ENCODE results near the gene VWA5B1.
"Not testable (repeated sequence)": the region's sequence is repeated elsewhere in the genome, so short reads cannot be mapped to it uniquely, and the experiment has no call there.

The VWA5B1 gene, protein sequence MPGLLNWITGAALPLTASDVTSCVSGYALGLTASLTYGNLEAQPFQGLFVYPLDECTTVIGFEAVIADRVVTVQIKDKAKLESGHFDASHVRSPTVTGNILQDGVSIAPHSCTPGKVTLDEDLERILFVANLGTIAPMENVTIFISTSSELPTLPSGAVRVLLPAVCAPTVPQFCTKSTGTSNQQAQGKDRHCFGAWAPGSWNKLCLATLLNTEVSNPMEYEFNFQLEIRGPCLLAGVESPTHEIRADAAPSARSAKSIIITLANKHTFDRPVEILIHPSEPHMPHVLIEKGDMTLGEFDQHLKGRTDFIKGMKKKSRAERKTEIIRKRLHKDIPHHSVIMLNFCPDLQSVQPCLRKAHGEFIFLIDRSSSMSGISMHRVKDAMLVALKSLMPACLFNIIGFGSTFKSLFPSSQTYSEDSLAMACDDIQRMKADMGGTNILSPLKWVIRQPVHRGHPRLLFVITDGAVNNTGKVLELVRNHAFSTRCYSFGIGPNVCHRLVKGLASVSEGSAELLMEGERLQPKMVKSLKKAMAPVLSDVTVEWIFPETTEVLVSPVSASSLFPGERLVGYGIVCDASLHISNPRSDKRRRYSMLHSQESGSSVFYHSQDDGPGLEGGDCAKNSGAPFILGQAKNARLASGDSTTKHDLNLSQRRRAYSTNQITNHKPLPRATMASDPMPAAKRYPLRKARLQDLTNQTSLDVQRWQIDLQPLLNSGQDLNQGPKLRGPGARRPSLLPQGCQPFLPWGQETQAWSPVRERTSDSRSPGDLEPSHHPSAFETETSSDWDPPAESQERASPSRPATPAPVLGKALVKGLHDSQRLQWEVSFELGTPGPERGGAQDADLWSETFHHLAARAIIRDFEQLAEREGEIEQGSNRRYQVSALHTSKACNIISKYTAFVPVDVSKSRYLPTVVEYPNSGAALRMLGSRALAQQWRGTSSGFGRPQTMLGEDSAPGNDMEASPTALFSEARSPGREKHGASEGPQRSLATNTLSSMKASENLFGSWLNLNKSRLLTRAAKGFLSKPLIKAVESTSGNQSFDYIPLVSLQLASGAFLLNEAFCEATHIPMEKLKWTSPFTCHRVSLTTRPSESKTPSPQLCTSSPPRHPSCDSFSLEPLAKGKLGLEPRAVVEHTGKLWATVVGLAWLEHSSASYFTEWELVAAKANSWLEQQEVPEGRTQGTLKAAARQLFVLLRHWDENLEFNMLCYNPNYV

DNA sequence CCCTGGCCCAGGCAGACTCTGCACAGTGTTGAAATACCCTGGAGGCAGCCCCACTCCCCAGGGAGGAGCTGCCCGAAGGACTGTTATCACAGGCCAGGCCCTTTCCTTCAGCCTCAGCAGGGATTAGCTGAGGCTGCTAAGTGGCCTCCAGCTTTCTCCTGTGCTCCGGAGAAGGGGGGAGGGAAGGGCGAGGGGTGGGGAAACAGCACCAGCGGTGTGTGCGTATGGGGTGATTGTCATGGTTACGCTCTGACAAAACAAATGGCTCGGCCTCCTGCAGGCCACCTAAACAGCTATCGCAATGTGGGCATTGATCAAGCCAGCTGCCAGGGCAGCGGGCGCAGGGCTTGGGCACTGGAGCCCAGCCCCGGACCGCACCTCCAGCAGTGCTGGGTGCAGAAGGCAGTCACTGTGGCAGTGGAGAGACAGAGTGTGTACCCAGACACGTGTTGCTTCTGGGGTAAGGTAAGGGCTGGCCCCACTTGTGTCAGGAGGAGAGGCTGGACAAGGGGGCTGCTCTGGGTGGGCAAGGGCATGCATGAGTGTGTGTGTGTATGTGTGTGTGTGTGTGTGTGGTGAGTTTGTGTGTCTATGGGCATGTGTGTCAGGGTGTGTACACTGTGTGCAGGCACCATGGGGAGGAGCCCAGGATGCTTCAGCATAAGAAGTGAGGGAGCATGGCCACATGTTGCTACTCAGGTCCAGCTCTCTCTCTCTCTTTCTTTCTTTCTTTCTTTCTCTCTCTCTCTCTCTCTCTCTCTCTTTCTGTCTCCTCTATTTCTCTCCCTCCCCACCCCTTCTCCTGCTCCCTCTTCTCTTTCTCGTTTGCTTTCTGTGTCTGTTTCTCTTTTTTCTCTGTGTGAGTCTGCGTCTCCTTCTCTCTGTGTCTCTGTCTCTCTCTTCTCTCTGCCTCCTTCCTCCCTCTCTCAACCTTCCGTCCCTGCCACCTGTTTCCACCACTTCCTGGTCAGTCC lies at the start of gene VWA5B1:
Gene VWA5B1, plus strand, starts transcription at position 252 of the 974 bp plus-strand sequence. CDS start 19,727 bp downstream, outside the sequence.
- peak; percentile 26 to 71 for DNase-seq

DNA sequence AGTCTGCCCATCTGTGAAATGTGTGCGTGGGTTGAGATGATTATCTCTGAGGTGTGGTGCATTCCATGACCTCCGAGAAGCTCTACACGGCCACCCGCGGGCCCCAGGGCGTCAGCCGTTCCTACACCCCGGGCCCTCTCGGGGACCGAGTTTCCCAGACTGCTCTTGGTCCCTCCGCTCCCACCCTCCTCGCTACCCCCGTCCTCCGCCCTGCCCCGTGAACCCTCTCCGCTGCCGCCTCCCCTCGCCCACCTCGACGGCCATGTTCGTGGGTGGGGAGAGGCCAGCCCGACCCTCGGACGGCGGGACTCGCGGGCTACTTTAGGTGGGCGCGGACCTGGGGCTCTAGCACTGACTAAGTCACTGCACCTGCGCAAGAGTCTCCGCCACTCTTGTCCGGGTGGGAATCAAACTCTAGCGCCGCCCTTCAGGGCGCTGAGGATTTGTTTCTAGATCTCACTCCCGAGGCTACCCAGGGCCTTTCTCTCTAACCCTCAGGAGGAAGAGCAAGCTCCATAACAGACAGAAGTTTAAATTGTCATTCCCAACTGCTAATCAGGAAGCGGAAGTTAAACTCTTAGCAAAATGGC lies 47.7 kb upstream of the VWA5B1 start:
- no peak for DNase-seq

DNA sequence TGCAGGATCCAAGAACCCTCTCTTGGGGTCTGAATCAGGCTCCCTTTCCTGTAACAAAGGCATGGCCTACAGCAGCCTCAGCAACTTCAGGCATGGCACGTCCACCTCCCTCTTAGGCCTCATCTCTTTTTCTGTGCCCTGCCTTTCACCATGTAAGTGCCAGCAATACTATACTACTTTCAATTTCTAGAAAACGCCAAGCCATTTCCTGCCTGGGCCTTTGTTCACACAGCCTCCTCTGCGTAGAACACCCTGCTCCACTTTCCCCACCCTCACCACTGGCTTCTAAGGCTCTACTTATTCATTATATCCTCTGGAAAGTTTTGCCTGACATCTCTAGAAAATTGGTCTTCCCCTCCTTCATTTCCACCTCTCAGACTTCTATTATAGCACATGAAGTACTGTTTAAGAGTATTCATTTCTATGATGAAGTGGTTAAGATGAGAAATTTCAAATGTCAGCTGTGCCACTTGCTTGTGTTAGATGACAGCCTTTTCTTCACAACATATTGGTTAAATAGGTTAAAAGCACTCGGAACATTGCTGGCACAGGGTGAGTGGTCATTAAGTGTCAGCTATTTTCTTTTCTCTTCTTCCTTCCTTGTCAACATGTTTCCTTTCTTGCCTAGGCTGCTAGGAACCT lies 41.6 kb upstream of the VWA5B1 start:
- peak in 1 of 2 experiments; percentile 30 for DNase-seq

DNA sequence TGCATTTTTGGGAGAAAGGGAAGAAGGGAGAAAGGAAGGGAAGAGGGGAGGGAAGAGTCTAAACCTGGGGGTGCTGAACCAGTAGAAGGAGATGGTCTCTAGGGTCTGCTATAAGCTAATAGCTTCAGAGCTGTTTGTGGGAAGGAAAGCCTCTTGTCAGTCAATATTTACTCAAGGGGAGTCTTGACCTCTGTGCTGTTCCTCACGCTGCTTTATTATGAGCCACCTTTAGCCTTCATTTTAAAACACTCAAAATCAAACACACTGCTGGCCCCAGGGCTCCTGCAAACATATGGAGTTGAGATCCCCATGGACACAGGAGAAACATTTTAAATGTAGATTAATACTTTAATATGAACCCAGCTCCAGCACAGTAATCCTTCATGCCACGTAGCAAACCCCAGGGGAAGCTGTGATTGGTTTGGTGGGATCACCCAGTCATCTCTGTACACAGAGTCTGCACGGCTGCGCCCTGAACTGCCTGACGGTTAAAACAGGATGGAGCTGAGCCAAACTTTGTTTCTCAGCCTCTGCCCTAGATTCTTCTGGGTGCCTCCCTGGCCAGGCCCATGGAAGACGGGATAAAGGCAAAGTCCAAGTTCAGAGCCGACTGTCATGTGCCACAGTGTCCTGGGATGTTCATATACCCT lies 40.2 kb upstream of the VWA5B1 start:
- DNase-seq = no peak

DNA sequence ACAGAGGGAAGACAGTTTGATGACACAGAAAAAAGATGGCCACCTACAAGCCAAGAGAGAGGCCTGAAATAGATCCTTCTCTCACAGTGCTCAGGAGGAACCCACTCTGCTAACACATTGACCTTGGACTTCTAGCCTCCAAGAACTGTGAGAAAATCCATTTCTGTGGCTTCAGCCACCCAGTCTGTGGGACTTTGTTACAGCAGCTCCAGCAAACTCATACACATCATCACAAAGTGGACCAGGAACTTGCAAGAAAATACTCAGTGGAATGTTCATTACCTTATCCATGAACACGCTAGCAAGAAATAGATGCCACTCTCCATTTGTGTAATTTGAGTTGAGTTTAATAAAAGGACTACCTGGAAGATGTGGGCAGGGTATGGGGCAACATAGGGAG lies 38.1 kb upstream of the VWA5B1 start:
- no peak for DNase-seq

DNA sequence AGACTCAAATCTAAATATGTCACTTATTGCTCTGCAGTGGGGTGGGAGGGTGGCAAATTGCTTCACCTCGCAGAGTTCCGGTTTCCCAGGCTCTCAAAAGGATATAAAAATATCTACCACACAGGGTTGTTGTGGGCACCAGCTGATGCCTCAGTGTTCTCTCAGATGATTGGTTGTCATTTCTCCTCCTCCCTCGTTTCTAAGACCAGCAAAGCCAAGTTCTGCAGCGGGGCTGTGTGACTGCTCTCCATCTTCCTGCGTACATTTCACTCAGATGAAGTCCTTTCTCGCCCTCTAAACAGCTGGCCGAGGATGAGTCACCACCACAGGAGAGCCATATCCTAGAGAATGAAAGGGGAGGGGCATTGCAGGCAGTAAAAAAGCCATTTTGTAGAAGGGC lies 35.0 kb upstream of the VWA5B1 start:
- no peak for DNase-seq

DNA sequence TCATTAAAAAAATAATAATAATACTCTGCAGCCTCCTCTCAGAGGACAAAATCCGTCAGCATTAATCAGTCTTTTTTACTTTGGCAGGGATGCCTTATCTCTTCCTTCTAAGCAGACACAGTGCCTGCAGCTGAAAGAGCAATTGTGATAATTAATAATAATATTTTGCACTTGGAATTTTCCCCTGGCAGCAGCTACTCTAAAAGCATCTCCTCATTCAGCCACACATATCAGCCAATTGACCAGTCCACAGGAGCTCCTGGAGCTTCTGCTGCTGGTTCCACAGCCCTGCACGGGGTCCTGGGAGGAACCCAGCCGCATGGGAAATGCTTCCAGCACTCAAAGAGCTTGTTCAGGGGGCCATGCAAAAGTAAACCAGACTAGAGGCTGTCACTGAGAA lies 31.0 kb upstream of the VWA5B1 start:
- DNase-seq = no peak

DNA sequence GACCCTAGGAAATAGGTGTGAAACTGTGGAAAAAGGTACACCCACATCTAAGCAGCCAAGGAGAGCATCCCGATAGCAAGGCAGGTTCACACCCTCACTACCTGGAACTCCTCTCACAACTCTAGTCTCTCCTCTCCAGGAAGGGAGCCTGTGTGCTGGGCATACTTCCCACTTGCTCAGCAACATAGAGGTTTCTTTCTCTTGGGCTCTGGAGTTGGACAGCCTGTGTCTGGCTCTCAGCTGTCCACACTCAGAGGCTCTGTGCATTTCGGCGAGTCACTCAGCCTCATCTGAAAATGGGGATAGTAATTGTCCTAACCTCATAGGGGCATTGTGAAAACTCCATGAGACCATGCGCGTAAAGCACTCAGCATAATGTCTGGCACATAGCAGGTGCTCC lies 29.6 kb upstream of the VWA5B1 start:
- no peak for DNase-seq

DNA sequence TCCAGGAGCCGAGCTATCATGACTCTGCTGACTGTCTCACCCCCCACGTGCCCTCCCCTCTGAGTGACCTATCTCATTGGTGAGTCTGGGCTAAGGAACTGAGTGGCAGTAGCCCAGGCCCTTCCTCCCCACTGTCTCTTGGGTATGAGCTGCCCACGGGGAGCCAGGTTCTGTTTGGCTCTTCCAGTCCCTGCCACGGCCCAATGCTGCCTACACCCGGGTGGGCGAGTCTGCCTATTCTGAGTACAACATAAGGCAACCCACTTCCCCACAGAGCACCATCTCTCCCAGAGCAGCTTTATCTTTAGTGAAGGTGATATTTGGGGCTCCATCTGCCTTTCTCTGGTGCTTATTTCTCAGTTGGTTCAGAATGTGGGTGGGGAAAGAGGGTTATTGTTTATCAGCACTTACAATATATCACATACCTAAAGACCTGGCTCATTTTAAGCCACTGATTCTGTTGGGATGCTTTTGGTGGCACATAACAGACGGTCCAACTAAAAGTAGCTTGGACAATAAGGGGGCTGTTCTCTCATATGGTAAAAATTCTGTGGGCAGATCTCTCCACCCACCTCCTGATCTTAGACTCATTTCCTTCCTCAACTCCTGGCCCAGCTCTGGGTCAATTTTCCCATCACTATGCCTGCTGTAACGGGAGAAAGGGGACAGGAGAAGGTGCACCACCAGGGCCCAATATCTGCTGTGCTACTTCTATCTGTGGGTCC lies 27.7 kb upstream of the VWA5B1 start:
- DNase-seq = no peak

DNA sequence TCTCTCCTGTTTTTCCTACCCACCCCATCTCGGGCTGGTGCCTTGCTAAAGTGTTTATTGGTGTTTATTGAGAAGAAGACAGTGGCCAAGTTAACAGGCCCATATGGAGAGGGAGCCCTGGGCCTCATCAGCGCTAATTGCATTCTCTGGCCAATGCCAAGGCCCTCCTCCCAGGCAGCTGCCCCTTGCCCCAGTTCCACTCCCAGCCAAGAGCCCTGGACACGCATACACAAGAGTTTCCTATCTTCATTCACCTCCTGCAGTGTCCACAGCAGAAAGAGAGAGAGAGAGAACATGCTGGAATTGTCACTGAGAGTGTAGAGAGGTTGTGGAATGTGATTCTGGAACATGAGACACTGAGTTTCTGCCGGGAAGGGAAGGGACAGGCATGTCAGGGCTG lies 25.4 kb upstream of the VWA5B1 start:
- no peak for DNase-seq

DNA sequence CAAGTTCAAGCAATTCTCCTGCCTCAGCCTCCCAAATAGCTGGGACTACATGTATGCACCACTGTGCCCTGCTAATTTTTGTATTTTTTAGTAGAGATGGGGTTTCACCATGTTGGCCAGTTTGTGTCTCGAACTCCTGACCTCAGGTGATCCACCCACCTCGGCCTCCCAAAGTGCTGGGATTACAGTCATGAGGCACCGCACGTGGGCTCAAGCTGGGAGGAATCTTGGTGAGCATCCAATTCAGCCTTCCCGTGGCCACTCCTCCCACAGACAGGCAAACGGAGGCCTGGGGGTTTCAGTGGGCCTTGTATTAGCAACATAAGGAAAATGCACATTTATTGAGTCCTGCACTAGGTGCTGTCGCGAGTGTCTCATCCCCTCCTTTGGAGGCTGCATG lies 24.5 kb upstream of the VWA5B1 start:
- no peak for DNase-seq

DNA sequence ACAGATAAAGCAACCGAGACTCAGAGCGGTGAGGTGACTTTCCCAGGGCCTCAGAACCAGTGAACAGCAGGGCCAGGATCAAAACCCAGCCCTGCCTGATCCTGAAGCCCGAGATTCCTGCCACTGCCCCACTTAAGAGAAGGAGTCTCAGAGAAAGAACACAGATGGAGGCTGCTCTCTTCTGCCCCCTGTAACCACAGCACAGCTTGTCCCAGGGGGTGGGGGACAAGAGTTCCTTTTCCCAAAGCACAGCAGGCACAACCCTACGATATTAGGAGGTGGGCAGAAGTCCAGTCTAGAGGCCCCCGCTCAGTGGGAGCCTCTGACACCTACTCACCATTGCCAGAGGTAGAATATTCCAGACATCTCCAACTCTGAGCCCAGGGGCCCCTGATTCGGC lies 24.0 kb upstream of the VWA5B1 start:
- DNase-seq = no peak

DNA sequence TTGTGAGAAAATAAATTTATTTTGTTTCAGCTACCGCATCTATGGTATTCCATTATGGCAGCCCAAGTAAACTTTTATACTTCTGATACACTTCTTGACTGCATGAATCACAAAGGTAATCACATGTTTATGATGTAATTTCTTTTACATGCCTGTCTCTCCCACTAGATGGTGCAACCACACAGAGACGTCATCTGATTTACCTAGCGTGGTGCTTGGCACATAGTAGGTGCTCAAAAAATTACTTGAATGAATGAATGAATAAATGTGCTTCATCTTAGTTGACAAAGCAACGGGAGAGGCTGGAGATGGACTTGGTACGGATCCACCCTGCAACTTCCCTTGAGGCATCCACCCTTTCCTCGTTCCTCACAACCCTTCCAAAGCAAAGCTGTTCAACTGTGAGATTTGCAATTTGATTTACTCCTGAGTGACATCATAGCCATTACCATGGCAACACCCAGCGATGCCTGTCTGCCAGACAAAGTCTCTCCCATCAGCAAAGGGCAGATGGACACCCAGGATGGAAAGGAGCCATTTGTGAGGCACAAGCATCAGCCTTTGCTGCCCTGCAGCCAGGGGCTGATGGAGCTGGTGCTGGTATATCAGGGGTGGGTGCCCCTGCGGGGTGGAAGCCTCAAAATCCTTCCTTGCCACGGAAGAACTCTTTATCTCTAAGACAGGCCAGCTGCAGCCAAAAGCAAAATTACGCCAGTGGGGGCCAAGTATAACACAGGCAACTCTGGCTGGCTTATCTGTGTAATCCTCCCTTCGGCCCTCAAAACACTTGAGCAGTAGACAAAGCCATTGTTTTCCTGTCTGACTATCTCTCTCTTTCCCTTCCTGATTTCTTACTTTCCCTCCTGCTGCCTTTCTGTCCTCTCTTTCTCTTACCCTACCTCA lies 18.9 kb upstream of the VWA5B1 start:
- DNase-seq = no peak

DNA sequence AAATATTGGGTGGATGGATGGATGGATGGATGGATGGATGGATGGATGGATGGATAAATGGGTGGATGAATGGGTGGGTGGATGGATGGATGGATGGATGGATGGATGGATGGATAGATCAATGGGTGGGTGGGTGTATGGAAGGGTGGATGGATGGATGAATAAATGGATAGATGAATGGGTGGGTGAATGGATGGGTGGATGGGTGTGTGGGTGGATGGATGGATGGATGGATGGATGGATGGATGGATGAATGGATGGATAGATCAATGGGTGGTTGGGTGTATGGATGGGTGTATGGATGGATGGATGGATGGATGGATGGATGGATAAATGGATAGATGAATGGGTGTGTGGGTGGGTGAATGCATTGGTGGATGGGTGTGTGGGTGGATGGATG lies 17.0 kb upstream of the VWA5B1 start:
- DNase-seq = not testable (repeated sequence)

DNA sequence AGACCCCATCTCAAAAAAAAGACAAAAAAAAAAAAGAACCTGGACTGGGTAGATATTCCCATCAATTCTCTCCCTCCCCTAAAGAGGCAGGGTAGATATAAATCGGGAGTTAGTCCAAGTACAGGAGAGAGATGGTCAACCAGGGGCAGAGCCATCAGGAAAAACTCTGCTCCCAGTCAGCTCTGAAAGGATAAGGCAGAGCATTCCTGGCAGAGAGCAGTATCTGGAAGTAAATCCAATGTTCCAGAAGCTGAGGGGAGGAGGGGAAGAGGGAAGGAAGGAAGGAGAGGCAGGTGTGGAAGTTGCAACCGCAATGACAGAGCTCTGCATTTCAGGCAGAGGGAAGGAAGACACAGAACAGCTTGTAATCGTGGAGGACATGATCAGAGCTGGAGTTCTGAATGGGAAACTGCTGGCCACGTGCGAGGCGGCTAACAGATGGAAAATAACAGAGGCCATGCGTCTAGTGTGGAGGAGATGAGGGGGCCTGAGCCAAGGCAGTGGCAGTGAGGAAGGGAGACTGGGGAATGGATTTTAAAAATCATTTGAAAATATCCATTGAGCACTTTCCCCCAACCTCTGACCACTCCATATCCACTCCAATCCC lies 15.3 kb upstream of the VWA5B1 start:
- no peak for DNase-seq

DNA sequence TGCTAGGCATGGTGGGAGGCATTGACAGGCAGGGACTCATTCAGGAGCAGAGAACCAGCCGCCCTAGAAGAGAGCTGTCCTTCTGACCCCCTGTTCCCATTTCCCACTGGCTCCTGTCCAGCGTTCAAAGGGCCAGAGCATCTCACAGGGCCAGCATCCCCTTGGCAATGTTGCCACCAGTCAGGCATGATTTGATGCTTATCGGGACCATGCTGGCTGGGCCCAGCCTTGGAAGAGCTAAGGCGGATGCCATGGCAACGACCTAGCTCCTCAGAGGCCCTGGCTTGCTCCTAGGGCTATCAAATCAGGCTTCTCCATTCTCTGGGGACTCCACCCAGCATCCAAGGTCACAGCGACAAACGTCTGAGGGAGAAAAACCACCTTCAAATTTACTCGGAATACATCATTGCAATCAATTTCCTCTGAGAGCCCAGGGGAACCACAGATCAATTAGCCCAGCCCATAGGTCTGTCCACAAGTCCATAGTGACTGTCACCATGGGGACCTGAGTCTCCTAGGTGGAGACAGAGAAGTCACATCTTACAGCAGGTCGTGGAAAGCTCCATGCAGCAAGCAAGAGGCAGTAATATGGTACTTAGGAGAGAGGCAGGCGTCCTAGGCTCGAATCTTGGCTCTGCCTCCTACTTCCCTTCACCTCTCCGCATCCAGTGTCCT lies 14.1 kb upstream of the VWA5B1 start:
- no peak for DNase-seq

DNA sequence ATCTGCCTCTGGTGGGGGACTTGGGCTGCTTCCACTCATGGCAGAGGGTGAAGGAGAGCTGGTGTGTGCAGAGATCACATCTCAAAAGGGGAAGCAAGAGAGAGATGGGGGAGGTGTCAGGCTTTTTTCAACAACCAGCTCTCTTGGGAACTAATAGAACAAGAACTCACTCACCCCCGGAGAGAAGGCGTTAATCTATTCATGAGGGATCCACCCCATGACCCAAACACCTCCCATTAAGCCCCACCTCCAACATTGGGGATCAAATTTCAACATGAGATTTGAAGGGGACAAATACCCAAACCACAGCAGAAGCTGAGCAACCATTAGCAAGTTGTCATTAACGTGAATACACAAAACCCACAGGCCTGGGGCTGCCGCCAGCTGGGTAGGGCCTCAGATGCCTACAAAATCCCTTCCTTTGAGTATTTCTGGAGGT lies 12.0 kb upstream of the VWA5B1 start:
- no peak for DNase-seq

DNA sequence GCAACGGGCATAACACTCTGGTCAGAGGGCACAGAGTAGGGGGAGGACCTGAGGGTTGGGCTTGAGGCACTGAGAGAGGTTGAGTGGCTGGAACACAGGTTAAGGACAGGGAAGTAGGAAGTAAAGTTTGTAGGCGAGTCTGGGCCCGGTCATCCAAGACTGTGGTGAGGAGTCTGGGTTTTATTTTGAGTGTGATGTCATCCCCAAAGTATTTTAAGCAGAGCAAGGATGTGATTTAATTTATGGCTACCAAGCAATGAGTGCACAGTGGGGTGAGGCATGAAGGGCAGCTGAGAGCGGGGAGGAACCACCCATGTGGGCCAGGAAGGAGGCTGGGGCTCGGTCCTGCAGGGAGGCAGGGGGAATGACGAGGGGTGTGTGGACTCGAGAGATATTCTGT lies 11.2 kb upstream of the VWA5B1 start:
- DNase-seq = no peak
